Measurements from ENCODE around the gene PIK3C3.
"Not testable (repeated sequence)": the region's sequence is repeated elsewhere in the genome, so short reads cannot be mapped to it uniquely, and the experiment has no call there.

Gene PIK3C3

DNA sequence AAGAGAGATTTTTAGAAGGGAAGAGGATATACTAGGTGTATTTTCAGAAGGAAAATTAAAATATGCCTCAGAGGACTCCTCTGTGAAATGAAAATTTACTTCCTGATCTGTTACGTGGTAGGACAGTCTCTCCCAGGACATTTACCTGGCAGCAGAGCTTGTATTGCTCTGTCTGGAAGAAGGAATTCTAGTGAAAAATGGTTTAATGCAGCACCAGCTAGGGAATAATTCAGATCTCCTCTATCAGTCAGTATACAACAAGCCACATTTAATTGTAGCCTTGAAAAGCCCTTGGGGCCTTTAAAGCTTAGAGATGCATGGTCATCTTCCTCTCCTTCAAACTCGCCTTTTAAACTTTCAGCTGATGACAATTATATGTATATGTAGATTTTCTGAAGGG is 49.6 kb downstream of the PIK3C3 start:
- DNase-seq = no peak
- intact Hi-C loops (cut with DNase I) = no loop called here

DNA sequence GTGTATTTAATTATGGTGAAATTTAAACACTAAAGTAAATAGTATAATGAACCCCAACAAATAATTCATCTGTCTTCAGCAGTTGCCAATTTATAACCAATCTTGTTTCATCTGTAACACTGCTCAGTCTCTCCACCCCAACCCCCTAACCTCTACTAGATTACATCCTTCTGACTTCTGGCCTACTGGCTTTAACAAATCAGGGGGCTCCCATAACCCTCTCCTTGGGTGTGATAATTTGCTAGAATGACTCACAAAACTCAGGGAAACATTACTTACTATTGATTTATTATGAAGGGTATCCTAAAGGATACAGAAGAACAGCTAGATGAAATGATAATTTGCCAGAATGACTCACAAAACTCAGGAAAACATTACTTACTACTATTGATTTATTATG is 50.7 kb downstream of the PIK3C3 start:
- DNase-seq = no peak
- intact Hi-C loops (cut with DNase I) = no loop called here

DNA sequence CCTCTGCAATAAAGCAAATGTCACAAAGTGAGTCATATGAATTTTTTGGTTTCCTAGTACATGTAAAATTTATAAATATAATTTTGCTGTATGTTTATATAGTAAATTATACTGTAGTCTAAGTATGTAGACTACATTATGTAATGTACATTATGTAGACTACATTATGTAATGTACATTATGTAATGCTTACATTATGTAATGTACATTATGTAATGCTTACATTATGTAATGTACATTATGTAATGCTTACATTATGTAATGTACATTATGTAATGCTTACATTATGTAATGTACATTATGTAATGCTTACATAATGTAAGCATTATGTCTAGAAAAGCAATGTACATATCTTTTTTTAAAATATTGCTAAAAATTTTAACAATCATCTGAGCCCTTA is 54.4 kb downstream of the PIK3C3 start:
- DNase-seq; intact Hi-C loops (cut with DNase I): not testable (repeated sequence)

DNA sequence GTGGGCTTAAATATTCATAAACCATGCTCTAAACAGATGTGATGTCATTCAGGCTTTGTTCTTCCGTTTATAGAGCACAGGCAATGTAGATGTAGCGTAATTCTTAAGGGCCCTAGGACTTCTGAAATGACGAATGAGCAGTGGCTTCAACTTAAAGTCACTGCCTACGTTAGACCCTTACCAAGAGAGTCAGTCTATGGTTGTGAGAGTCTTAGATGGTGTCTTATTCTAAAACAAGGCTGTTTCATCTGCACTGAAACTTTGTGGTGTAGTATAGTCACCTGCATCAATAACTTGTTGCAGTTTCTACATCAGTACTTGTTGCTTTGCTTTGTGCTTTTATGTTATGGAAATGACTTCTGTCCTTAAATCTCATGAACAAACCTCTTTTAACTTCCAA is 56.0 kb downstream of the PIK3C3 start:
- DNase-seq = no peak
- intact Hi-C loops (cut with DNase I) = no loop called here

DNA sequence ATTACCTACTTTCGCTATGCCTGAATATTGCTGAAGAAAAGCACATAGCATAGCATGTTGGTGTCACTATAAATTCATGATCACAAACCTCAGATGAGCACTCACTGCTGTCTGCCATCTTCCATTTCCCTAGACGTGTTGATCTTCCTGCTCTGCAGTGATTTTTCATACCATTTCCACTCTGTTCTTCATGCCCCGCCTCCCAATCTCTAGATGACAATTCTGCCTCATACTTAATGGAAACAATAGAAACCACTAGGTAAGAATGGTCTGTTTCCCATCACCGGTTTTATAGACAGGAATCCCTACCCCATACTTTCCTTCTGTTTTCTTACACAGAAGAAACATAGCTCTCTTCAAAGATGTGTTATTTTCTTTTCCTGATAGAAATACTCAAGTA is 63.8 kb downstream of the PIK3C3 start:
- no peak for DNase-seq
- intact Hi-C loops (cut with DNase I) = no loop called here

DNA sequence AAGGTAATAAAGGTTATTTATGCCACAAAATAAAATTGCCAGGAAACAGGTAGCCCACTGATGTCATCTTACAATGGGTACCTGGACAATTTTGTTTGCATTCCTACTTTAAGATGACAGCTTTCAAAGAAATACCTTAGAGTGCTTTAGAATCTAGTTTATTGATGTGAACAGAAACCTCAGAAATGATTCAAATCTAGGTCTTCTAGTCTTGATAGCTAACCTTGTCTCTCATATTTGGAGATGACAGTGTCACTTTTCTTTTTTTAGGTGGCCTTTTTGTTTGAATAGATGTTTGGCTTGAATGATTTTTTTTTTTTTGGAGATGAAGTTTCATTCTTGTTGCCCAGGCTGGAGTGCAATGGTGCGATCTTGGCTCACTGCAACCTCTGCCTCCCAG is 69.1 kb downstream of the PIK3C3 start:
- intact Hi-C loops (cut with DNase I) = no loop called here
- DNase-seq = no peak

DNA sequence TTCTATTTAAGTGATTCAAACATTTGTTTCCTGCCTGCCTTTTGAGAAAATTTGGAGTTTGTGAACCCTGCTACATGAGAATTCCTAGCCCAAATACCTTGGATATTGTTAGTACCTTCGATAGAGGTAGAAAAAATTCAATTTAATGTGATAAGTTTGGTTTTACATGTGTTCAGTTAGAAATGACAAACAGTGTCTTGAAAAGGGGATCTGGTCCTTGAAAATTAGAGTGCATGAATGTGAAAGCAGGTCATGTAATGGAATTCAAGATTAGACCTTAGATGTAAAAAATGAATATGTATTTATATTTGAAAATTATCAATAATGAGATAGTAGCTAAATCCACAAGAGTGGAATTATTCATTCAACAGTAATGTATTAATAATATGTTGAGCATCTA is 70.5 kb downstream of the PIK3C3 start:
- intact Hi-C loops (cut with DNase I) = no loop called here
- no peak for DNase-seq

DNA sequence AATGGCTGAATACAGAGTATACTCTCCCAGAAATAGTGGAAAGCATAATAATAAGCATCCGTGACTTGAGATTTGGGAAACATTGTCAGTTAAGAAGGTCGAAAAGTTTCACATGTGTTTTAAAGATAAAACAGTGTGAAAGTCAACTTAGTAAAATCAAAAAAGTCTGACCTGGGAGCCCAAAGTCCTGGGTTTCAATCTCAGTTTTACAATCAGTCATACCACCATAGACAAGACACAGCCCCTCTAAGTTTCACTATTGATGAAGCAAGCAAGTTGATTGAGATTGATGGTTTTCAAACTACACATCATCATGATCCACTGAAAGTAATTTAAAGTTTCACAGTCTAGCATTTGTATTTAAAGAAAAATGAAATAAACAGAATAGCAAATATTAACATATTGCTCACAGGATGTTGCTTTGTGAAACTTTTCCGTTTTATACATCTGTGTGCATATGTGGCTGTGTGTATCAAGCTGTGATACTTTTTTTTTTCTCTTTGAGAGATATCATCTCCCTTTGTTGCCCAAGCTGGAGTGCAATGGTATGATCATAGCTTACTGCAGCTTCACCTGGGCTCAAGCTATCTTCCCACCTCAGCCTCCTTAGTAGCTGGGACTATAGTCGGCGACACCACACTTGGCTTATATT is 71.1 kb downstream of the PIK3C3 start:
- intact Hi-C loops (cut with DNase I) = no loop called here
- no peak for DNase-seq

DNA sequence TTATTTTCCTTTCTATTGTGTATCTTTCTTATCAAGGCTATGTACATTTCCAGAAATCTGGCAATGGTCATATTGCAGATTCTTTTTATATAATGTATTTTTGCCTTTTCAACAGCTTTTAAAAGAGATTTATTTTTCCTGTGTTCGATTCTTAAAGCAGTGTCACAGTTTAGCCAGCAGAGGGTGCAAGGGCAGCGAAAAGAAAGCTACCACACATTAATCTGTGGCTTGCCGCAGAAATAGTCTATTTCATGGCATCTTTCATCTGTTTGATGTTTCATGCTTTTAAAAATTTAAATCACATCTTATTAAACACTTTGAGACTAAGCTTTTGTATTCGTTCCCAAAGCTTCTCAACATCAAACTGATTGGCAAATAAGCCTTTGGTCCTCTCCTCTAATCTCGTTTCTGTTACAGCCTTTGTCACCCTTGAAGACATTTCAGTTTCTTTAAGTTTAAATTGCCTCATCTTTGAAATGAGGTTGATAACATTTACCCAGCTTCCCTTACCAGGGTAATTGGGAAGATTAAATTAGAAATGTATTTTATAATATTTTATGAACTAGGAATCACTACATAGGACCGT is 73.3 kb downstream of the PIK3C3 start:
- peak in 27 of 42 donors; percentile 14 to 74 (median 37) for DNase-seq
- intact Hi-C loops (cut with DNase I) = no loop called here

DNA sequence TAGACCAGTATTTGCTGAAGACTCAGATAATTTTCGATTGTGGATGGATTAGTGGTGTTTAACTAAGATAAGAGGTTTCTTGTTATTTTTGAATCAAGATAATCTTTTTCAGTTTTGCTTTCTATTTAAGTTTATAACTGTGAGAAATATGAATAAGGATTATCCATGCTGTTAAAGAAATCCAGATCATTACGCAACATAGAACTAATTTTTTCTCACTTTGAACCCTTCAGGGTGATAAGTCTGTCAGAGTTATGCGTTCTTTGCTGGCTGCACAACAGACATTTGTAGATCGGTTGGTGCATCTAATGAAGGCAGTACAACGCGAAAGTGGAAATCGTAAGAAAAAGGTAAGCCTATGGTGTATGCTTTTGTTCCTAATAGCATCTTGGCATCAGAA is 74.1 kb downstream of the PIK3C3 start:
- intact Hi-C loops (cut with DNase I) = no loop called here
- DNase-seq = no peak

DNA sequence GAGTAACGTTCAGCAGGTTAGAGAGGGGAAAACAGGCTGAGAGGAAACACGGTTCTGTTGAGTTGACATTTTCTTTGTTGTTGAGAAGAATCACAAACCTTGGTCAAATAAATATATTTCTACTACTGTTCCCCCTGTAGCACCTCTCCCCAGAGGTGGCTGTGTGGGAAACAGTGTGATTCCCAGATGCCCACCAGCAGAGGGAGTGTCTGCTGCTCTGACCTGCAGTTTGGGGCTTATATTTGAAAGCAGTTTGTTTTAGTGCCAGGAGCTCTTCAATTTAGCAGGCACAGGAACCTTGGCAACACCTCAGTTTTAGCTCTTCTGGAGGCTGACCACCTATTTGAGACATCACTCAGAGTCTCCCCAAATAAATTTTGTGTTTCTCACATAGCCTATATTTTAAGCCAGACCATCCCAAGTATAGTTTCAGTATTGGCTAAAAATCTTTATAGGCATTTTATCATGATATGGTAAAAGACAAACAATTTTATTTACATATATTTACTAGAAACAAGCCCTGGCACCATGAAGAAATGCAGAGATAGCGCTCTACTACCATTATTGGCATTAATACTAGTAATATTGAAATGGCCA is 75.7 kb downstream of the PIK3C3 start:
- intact Hi-C loops (cut with DNase I) = no loop called here
- peak in 16 of 42 donors; percentile 11 to 56 (median 26) for DNase-seq

DNA sequence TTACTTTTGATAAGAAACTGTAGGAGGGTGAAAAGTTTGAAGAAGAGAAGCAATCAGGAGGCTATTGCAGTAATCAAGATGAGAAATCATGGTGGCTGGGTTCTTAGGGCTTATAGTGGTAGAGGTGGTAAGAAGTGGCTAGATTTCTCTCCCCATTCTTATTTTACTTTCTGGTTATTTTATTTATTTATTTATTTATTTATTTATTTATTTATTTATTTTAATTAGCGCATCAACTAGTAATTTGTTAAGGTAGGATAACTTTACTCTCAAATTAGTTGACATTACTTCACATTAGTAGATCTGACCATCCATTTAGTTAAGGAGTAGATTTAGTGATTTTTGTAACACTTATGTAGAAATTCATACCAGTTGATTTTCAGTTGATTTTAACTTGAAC is 77.4 kb downstream of the PIK3C3 start:
- no peak for DNase-seq
- intact Hi-C loops (cut with DNase I) = no loop called here

DNA sequence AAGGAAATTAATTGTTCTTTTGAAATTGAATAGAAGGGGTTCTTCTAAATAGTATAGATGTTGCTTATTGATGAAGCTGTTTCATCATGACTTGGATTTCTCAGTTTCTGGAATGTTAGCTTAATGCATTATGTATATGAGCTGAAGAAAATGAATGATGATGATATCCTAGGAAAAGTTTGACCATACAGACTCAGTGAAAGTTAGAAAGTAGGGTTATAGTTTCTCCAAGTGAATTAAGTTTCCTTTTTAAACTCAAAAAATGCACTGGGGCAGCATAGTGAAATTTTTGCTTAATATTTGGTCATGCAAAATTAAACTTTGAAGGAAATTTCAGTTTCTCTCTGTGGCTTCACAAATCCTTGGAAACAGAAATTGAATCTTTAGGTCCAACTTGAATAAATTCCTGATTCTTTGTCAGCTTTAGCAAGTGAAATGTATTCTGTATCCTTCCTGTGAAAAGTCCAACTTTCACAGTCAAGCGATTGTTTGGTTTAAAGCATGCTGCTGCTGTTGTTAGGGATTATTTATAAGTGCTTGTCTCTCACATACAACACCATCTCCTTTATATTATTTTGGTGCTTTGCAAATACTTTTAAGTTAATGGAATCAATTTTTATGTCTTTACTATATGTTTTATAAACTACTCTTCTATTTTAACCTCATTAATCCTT is 78.2 kb downstream of the PIK3C3 start:
- DNase-seq = no peak
- intact Hi-C loops (cut with DNase I) = no loop called here

DNA sequence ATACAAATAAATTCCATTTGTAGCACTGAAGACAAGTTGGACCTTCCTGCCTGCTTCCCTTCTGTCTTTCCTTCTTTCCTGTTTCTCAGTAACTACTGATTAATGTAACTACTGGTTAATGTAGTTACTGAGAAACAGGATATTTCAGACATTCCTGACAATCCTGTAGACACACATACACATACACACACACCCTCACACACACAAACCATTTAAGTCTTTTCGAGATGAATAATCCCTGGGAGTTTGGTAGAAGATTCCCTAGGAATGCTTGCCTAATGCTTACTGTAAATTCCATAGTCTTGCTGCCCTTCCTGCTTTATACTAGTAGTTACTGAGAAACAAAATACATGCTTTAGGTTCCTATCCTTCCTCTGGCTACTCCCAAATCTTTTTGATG is 83.9 kb downstream of the PIK3C3 start:
- intact Hi-C loops (cut with DNase I) = no loop called here
- DNase-seq = no peak

DNA sequence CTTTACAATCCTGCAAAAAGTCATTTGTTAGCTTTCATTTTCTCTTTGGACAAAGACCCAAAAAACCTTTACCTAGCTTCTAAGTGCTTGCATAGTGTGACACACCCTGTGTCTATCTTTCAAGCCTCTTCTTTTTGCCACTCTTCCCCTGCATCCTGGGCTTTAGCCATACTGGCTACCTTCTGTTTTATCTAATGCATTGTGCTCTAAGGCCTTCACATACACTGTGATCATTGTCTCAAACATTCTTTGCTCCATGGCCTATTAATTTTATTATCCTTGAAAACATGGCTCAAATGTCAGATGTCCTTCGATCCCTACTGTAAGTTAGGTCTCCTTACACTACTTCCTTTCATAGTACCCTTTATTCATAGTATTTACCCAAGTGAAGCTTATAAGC is 84.4 kb downstream of the PIK3C3 start:
- intact Hi-C loops (cut with DNase I) = no loop called here
- no peak for DNase-seq

DNA sequence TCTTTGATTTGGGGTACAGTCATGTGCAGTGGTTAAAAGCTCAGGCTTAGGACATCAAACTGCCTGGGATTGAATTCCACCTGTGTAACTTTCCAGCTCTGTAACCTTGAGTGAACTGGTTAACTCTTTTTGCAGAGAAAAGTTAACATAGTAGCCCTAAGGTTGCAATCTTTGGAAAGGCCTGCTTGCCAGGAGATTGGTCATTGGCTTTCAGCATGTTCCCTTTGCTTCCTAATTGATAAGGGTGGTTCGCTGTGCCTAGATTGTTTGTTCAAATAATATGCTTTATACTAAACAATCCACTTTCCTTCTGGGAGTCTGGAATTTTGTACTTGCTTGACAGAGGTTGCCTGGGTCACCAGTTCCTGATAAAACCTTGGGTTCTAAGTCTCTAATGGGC is 86.8 kb downstream of the PIK3C3 start:
- intact Hi-C loops (cut with DNase I) = no loop called here
- no peak for DNase-seq

DNA sequence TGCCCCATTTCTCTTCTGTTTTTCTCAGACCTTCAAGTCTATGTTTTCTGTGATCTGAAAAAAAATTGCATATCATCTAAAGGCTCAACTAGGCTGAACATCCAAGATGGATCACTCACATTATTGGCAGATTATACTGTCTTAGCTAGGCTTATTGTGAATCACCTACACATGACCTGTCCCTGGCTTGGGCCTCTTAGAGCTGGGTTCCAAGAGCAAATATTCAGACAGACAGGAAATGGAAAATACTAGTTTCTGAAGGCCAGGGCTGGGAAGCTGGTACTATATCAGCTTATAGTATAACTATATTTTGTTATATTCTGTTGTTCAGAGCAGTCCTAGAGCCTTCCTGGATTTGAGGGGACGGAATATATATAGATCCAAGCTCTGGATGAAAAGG is 90.3 kb downstream of the PIK3C3 start:
- DNase-seq = no peak
- intact Hi-C loops (cut with DNase I) = no loop called here

DNA sequence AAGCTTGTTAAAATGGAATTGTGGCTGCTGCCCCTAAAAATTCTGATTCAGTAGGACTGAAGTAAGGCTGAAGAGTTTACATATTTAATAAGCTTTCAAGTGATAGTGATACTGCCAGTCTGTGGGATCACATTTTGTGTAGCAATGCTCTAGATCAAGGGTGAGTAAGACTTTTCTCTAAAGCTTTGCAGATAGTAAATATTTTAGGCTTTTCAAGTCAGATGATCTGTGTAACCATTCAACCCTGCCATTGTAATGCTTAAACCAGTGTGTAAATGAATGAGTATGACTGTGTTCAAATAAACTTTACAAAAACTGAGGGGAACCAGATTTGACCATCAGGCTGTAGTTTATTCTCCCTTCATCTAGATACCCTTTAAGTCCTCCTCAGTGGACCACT is 92.7 kb downstream of the PIK3C3 start:
- intact Hi-C loops (cut with DNase I) = no loop called here
- DNase-seq = no peak

DNA sequence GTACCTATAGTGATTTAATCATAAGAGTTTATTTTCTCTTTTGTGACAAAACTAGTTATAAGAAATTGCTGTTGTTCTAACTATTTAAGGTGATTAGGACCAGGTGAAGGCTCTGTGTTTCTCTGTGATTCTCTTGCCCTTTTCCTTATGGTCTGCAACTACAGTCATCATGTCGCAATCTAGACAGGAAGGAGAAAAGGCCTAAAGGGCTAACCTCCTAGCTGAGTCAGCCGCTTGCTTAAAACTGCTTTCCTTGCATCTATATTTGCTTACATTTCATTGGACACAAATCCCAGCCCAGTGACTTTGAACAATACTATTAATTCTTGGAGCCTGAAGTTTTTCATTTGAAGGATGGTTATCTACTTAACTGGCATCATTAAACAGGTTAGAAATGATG is 93.1 kb downstream of the PIK3C3 start:
- intact Hi-C loops (cut with DNase I) = no loop called here
- no peak for DNase-seq

DNA sequence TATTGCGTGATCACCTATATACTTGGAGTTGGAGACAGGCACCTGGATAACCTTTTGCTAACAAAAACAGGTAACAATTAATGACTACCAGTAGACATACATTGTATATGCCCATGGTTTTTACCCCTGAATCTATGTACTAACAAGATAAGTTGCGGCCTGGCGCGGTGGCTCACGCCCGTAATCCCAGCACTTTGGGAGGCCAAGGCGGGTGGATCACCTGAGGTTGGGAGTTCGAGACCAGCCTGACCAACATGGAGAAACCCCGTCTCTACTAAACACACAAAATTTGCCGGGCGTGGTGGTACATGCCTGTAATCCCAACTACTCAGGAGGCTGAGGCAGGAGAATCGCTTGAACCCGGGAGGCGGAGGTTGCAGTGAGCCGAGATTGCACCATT is 94.5 kb downstream of the PIK3C3 start:
- DNase-seq; intact Hi-C loops (cut with DNase I): not testable (repeated sequence)

DNA sequence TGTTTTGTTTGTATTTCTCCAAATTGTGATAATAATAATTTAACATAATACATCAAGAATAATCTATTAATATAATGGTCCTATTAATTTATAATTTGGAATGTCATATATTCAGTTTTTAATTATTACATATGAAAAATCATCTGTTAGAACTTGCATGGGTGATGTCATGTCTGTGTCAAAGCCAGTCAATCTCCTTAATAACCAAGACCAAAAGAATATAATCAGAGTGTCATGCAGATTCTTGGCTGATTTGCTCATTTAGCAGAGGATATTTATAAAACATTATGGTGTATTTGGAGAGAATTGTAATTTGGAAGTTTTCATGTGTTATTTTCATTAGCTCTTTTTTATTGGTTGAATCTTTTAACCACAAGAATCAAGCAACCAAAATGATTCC is 96.4 kb downstream of the PIK3C3 start:
- no peak for DNase-seq
- intact Hi-C loops (cut with DNase I) = no loop called here

Data from head of caudate nucleus (tissue), 42 donors.